Measurements from ENCODE around the gene CD209.

CD209 gene

DNA sequence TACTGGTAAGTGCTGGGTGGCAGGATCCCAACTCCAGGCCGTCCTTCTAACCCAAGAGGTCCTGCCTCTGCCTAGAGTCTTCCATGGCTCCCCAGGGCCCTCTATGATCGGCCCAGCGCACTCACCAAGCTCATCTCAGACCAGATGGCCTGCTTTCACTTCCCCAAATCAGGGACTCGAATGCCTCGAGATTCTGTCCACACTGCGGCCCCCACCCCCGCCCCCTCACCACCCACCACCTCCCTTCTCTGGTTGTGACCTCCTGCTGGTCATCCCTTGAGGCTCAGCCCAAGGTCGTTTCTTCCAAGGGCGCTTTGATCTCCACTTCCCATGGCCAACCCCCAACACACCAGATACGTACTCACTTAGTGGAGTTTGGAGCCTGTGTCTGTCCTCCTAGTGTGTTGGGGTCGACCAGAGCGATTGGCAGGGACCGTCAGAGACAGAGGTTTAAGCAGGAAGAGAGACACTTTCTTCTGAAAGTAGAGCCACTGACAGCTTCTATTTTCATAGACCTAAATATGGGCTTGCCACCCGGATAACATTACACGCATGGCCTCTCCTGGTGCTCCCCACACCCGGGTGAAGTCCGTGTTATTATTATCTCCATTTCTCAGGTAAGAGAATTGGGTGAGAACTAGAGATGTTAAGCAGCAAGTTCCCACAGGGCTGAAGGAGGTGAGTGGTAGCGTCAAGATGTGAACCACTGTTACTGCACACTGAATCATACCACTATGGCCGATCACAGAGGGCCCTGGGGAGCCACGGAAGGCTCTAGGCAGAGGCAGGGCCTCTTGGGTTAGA lies 45.5 kb downstream of the CD209 start, which contains the start of gene FCER2:
FCER2 (minus strand) TSS at position 478 of the 804 bp plus-strand sequence. CDS start 2,371 bp downstream, outside the sequence.
- DNase-seq = no peak

DNA sequence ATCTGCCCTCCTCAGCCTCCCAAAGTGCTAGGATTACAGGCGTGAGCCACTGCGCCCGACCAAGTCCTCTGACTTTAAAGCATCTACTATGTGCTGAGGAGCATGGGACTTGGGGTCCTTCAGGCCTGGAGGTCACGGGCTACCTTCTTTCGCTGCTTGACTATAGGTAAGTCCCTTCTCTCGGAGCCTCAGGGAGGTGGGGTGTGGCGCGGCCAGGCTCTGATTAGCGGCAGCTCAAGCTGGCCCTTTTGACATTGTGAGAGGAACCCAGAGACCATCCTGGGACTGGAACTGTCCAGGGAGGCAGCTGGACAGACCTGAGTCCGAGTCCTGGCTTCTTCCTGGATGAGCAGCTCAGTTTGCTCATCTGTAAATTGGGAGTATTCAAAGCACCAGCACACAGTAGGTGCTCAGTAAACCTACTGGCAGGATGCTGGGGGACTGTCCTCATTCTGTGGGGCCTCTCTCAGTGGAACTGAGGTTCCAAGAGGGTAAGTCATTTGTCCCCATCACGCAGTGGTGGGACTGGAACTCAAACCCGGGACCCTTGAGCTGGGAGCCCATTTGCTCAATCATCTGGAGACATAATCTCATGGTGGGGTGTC lies 46.2 kb downstream of the CD209 start:
- no peak for DNase-seq

- DNase-seq = no peak
Observed at GRCh38 chr19:7699417-7700401, 47.6 kb downstream of the CD209 start.

DNA sequence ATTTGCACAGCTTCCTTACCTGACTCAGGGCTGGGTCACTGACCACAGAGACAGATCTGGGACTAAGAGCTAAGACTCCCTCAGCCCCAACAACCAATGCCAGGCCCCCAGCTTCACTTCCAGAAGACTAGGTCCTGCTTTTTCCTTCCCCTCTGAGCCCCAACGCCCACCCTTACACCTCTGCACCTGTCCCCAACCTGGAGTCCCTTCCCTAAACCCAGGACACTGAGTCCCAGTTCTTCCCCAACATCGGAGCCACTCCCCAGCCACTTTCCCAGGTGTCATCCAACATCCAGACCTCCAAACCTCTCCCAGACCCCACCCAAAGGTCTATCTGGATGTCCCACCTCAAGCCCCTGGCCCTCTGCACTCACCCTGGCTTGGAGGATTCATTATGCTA lies 48.3 kb downstream of the CD209 start:
- DNase-seq = no peak

DNA sequence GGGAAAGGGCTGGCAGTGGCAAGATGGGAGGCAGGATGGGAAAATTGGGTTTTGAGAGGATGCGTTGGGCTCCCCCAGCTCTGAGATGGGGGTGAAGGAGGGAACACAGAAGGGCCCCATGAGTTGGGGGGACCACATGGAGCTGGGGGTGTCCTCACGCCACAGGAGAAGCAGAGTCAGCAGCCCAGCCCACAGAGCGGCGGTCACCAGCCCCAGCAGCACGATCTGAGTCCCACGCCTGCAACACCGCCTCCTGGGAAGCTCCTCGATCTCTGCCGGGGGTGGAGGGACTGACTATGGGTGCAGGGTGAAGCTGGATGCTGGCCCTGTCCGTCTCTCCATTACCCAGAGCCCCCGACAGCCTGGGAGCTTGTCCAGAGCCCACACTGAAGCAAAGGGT lies 48.8 kb downstream of the CD209 start:
- no peak for DNase-seq

GRCh38 chr19:7697721-7698287 lies 49.5 kb downstream of the CD209 start:
- DNase-seq = no peak

GRCh38 chr19:7694499-7694898 lies 52.8 kb downstream of the CD209 start:
- DNase-seq = no peak

GRCh38 chr19:7692417-7693088 lies 54.8 kb downstream of the CD209 start:
- no peak for DNase-seq

DNA sequence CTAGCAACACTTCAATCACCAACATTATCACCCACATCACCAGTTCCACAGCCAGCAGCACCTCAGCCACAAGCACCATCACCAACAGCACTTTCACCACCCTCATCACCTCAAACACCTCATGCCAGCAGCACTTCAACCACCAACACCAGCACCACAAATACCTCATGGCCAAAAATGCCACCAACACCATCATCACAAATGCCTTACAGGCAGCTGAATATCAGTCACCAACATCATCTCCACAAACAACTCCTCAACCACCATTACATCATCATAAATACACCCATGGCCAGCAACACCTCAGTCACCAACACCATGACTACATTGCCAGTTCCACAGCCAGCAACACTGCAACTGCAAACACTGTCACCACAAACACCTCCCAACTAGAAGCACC lies 55.8 kb downstream of the CD209 start:
- no peak for DNase-seq

DNA sequence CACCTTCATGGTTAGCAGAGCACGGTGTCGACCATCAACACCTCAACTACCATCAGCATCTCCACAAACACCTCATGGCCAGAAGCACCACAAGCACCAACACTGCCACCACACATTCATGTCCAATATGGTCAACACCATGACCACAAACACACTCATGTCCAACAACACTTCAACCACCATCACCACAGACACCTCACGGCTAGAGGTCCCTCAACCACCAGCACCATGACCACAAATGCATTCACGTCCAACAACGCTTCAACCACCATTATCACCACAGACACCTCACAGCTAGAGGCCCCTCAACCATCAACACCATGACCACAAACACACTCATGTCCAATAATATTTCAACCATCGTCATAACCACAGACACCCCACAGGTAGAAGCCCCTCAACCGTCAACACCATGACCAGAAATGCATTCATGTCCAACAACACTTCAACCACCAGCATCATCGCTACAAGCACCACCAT lies 56.5 kb downstream of the CD209 start:
- no peak for DNase-seq

All from DMS153 (cell line).